OCI-LY1 (cell line): ENCODE data around the gene MAML2.

ENCODE experiments used
- H2AFZ ChIP-seq: fragments of 200-600 bp; sonication (generic), shearing (Covaris generic); 2 replicates; pipeline ENCODE4 v1.6.0; 2014; ENCODE audit warnings: antibody characterized with exemption, mild to moderate bottlenecking, low read length
- H3F3A ChIP-seq: fragments of 200-600 bp; sonication (generic), shearing (Covaris generic); 2 replicates; pipeline ENCODE4 v1.6.0; 2014; ENCODE audit warnings: mild to moderate bottlenecking, antibody characterized with exemption, low read length, moderate library complexity; ENCODE audit not compliant: insufficient read depth
- H3K27ac ChIP-seq: fragments of 200-600 bp; sonication (generic); 2 replicates; pipeline ENCODE4 v1.5.1; 2014; ENCODE audit warnings: low read length, mixed run types, mild to moderate bottlenecking, low read depth; ENCODE audit not compliant: poor library complexity, severe bottlenecking
- H3K27me3 ChIP-seq: fragments of 200-600 bp; sonication (generic); 2 replicates; pipeline ENCODE4 v1.6.0; 2014; ENCODE audit warnings: antibody characterized with exemption, mild to moderate bottlenecking, low read length, moderate library complexity; ENCODE audit not compliant: insufficient read depth
- H3K36me3 ChIP-seq: fragments of 200-600 bp; sonication (generic); 2 replicates; pipeline ENCODE4 v1.6.1; 2014; ENCODE audit warnings: mild to moderate bottlenecking, antibody characterized with exemption, low read length, moderate library complexity, mixed read lengths; ENCODE audit not compliant: insufficient read depth
- H3K4me1 ChIP-seq: fragments of 200-600 bp; sonication (generic); 2 replicates; pipeline ENCODE4 v1.5.1; 2014; ENCODE audit warnings: mild to moderate bottlenecking, low read length, moderate library complexity; ENCODE audit not compliant: insufficient read depth, severe bottlenecking
- H3K4me2 ChIP-seq: fragments of 200-600 bp; sonication (generic), shearing (Covaris generic); 2 replicates; pipeline ENCODE4 v1.6.1; 2014; ENCODE audit warnings: low read length
- H3K4me3 ChIP-seq: fragments of 200-600 bp; sonication (generic); 2 replicates; pipeline ENCODE4 v1.5.1; 2014; ENCODE audit warnings: low read length, low read depth, mild to moderate bottlenecking, mixed read lengths; ENCODE audit not compliant: poor library complexity, severe bottlenecking
- H3K79me2 ChIP-seq: fragments of 200-600 bp; shearing (Covaris generic); 2 replicates; pipeline ENCODE4 v1.6.1; 2016; ENCODE audit warnings: mixed run types, low read length, mixed read lengths; ENCODE audit not compliant: insufficient read depth
- H3K9ac ChIP-seq: fragments of 200-600 bp; sonication (generic), shearing (Covaris generic); 2 replicates; pipeline ENCODE4 v1.6.1; 2014; ENCODE audit warnings: mild to moderate bottlenecking, low read length, mixed read lengths
- H3K9me2 ChIP-seq: fragments of 200-600 bp; sonication (generic), shearing (Covaris generic); 2 replicates; pipeline ENCODE4 v1.6.1; 2014; ENCODE audit warnings: low read depth, mild to moderate bottlenecking, low read length, mixed read lengths
- H3K9me3 ChIP-seq: fragments of 200-600 bp; shearing (Covaris generic); 2 replicates; pipeline ENCODE4 v1.6.1; 2014; ENCODE audit warnings: low read length, mixed read lengths
- H4K20me1 ChIP-seq: fragments of 200-600 bp; sonication (generic), shearing (Covaris generic); 2 replicates; pipeline ENCODE4 v1.6.0; 2016; ENCODE audit warnings: mild to moderate bottlenecking, low read length; ENCODE audit not compliant: insufficient read depth
- EZH2 ChIP-seq: fragments of 200-600 bp; sonication (generic), shearing (Covaris generic); IDR thresholded peaks from 2 replicates; pipeline ENCODE4 v1.8.0; 2017; ENCODE audit warnings: borderline replicate concordance, mixed run types, mild to moderate bottlenecking, antibody characterized with exemption, low read length, moderate library complexity, mixed read lengths
- TF ChIP-seq, protein P1 (sequence below): fragments of 200-600 bp; sonication (generic), shearing (Covaris generic); IDR thresholded peaks from 2 replicates; pipeline ENCODE4 v1.5.1; 2017; ENCODE audit warnings: mild to moderate bottlenecking, antibody characterized with exemption, low read length, moderate library complexity, mixed read lengths

Gene MAML2

GRCh38 chr11:96328395-96329010 lies 14.5 kb downstream of the MAML2 start:
- H3K4me2 ChIP-seq = no peak overlapping the region
- no peaks in the 10 kb centered on the region for H3K9me2 ChIP-seq
- H3K9ac ChIP-seq = no peak overlapping the region
- no peaks in the 10 kb centered on the region for H3F3A ChIP-seq
- no peak overlapping the region for H2AFZ ChIP-seq
- no peaks in the 10 kb centered on the region for H3K9me3 ChIP-seq
- TF ChIP-seq, protein P1, sequence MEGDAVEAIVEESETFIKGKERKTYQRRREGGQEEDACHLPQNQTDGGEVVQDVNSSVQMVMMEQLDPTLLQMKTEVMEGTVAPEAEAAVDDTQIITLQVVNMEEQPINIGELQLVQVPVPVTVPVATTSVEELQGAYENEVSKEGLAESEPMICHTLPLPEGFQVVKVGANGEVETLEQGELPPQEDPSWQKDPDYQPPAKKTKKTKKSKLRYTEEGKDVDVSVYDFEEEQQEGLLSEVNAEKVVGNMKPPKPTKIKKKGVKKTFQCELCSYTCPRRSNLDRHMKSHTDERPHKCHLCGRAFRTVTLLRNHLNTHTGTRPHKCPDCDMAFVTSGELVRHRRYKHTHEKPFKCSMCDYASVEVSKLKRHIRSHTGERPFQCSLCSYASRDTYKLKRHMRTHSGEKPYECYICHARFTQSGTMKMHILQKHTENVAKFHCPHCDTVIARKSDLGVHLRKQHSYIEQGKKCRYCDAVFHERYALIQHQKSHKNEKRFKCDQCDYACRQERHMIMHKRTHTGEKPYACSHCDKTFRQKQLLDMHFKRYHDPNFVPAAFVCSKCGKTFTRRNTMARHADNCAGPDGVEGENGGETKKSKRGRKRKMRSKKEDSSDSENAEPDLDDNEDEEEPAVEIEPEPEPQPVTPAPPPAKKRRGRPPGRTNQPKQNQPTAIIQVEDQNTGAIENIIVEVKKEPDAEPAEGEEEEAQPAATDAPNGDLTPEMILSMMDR = no peak
- TF ChIP-seq EZH2 = no peak
- H3K4me3 ChIP-seq = no peak overlapping the region
- peaks cover 17% of the 10 kb centered on the region for H3K4me1 ChIP-seq
- no peaks in the 10 kb centered on the region for H3K27me3 ChIP-seq
- no peaks in the 10 kb centered on the region for H4K20me1 ChIP-seq
- H3K79me2 ChIP-seq = no peaks in the 10 kb centered on the region
- no peaks in the 10 kb centered on the region for H3K36me3 ChIP-seq
- no peak overlapping the region for H3K27ac ChIP-seq

GRCh38 chr11:96326959-96327358 lies 16.0 kb downstream of the MAML2 start:
- Histone ChIP-seq H3K27me3 (no peaks in the 10 kb centered on the region), H3K4me1 (peaks cover 17% of the 10 kb centered on the region), H3K36me3 (no peaks in the 10 kb centered on the region), H4K20me1 (no peaks in the 10 kb centered on the region), H3F3A (no peaks in the 10 kb centered on the region), H3K79me2 (no peaks in the 10 kb centered on the region), H3K9ac (no peak overlapping the region), H3K27ac (no peak overlapping the region), H3K4me3 (no peak overlapping the region), H3K9me2 (no peaks in the 10 kb centered on the region), H3K4me2 (no peak overlapping the region), H2AFZ (no peak overlapping the region), H3K9me3 (no peaks in the 10 kb centered on the region)
- TF ChIP-seq, protein P1 = no peak
- TF ChIP-seq EZH2 = no peak

DNA sequence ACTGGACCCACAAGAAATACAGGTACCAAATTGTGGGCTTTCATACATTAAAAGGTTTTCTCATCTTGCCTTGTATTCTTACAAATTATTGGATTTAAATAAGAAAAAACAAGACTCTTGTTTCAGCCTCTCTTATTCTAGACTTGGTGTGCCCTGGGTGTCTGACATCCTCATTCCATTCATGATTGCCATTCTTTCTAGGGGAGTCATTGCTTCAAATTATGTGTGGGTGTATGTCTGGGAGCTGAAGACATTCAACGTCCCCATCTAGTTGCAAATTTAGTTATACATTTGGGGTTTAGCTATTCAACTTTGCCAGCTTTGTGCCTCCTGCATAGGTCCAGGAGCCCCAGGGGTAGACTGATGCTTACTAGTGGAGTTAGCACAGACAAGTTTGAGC lies 18.1 kb downstream of the MAML2 start:
- no peak overlapping the region for H2AFZ ChIP-seq
- no peaks in the 10 kb centered on the region for H3K9me3 ChIP-seq
- no peak overlapping the region for H3K9ac ChIP-seq
- H3K36me3 ChIP-seq = no peaks in the 10 kb centered on the region
- H4K20me1 ChIP-seq = no peaks in the 10 kb centered on the region
- H3K27me3 ChIP-seq = no peaks in the 10 kb centered on the region
- no peak overlapping the region for H3K27ac ChIP-seq
- H3K4me2 ChIP-seq = no peak overlapping the region
- H3K4me3 ChIP-seq = no peak overlapping the region
- peaks cover 19% of the 10 kb centered on the region for H3K4me1 ChIP-seq
- no peaks in the 10 kb centered on the region for H3F3A ChIP-seq
- H3K79me2 ChIP-seq = no peaks in the 10 kb centered on the region
- TF ChIP-seq, protein P1 = no peak
- TF ChIP-seq EZH2 = no peak
- no peaks in the 10 kb centered on the region for H3K9me2 ChIP-seq
